Liver (tissue), 3 donors: ENCODE data around the gene PLCD3.

Experiments used
- ATF3 ChIP-seq: IDR thresholded peaks from 2 replicates; pipeline ENCODE4 v1.6.1; 2016; ENCODE audit warnings: antibody characterized with exemption
- CTCF ChIP-seq: fragments of 150-350 bp; IDR thresholded peaks from 2 replicates; pipeline ENCODE4 v1.5.1; 2017; ENCODE audit warnings: improper control_type of control experiment, low read depth, low read length; ENCODE audit not compliant: missing input control
- EGR1 ChIP-seq, 2 donors: IDR thresholded peaks; 2 replicates each; pipeline ENCODE4 v1.6.1; 2016 to 2018; ENCODE audit warnings: antibody characterized with exemption in 2 of 2, low read depth in 2 of 2
- JUND ChIP-seq, 2 donors: IDR thresholded peaks; 2 replicates each; pipeline ENCODE4 v1.6.1; 2016; ENCODE audit warnings: antibody characterized with exemption in 2 of 2
- MAX ChIP-seq: IDR thresholded peaks from 2 replicates; pipeline ENCODE4 v1.6.1; 2016; ENCODE audit warnings: antibody characterized with exemption
- NR2F2 ChIP-seq: IDR thresholded peaks from 2 replicates; pipeline ENCODE4 v1.6.1; 2016; ENCODE audit warnings: antibody characterized with exemption
- RAD21 ChIP-seq, 2 donors: IDR thresholded peaks; 2 replicates each; pipeline ENCODE4 v1.6.1; 2016; ENCODE audit warnings: antibody characterized with exemption in 2 of 2, mild to moderate bottlenecking in 2 of 2
- REST ChIP-seq: IDR thresholded peaks from 2 replicates; pipeline ENCODE4 v1.6.1; 2016; ENCODE audit warnings: antibody characterized with exemption, mild to moderate bottlenecking
- SP1 ChIP-seq: IDR thresholded peaks from 2 replicates; pipeline ENCODE4 v1.6.1; 2018; ENCODE audit warnings: antibody characterized with exemption, mild to moderate bottlenecking
- TAF1 ChIP-seq: conservative IDR thresholded peaks from 2 replicates; pipeline ENCODE4 v1.6.1; 2016; ENCODE audit warnings: antibody characterized with exemption, mild to moderate bottlenecking
- YY1 ChIP-seq: IDR thresholded peaks from 2 replicates; pipeline ENCODE4 v1.6.1; 2016; ENCODE audit warnings: antibody characterized with exemption, mild to moderate bottlenecking
- donor health status: healthy.
- donor health status: healthy.

- TF ChIP-seq CTCF (no peak), MAX (peak; percentile 89), REST (peak; percentile 92), ATF3 (peak; percentile 48), RAD21 (IDR thresholded peaks at IDR 0.05) (peak; percentile 57 to 59), JUND (IDR thresholded peaks at IDR 0.05) (peak in 1 of 2 donors; percentile 82), SP1 (peak; percentile 100), NR2F2 (peak; percentile 85), YY1 (peak; percentile 75), EGR1 (IDR thresholded peaks at IDR 0.05; ENCODE audit: low read depth in 2 of 2) (peak in 1 of 2 donors; percentile 68), TAF1 (no peak)
Observed at GRCh38 chr17:45137561-45138305, 5.4 kb upstream of the PLCD3 start.
